OCI-LY7 (cell line): Measurements from ENCODE around the gene ARMC12. TPM values are rescaled to one million over a fixed set of nuclear protein-coding genes. Genes with fewer than 3 reads are reported as not detected.

Experiments used
- BruUV-seq: library from RNA; stranded (reverse); fragments of 400-500 nt; replicated peaks from 2 replicates; lab custom pipeline; 2021; lab: Mats Ljungman, UMichigan
- CTCF ChIA-PET: fragments of 300-600 bp; sonication (Branson Sonifier 250); formaldehyde crosslinking; loops from one replicate; lab custom pipeline; 2022; ENCODE audit warnings: antibody characterized with exemption; ENCODE audit not compliant: unreplicated experiment; lab: Charles Lee
- POLR2A ChIA-PET: fragments of 300-600 bp; sonication (Branson Sonifier 250); formaldehyde crosslinking; loops from one replicate; lab custom pipeline; 2022; ENCODE audit warnings: antibody characterized with exemption; lab: Charles Lee
- DNase-seq: peaks from one replicate; pipeline ENCODE4 v3.0.0-alpha.2; 2015; ENCODE audit warnings: low spot score
- H2AFZ ChIP-seq: fragments of 200-600 bp; sonication (generic), shearing (Covaris generic); 2 replicates; pipeline ENCODE4 v1.6.1; 2014; ENCODE audit warnings: mild to moderate bottlenecking, antibody characterized with exemption, low read length, moderate library complexity
- H3K27ac ChIP-seq: fragments of 200-600 bp; sonication (generic); 2 replicates; pipeline ENCODE4 v1.5.1; 2014; ENCODE audit warnings: mixed run types, low read depth, mild to moderate bottlenecking, moderate library complexity, low read length, inconsistent platforms; ENCODE audit not compliant: poor library complexity, severe bottlenecking
- H3K36me3 ChIP-seq: fragments of 200-600 bp; sonication (generic); 2 replicates; pipeline ENCODE4 v1.6.1; 2014; ENCODE audit warnings: mild to moderate bottlenecking, antibody characterized with exemption, low read length, moderate library complexity, mixed read lengths; ENCODE audit not compliant: insufficient read depth
- H3K4me1 ChIP-seq: fragments of 200-600 bp; sonication (generic); 2 replicates; pipeline ENCODE4 v1.5.1; 2014; ENCODE audit warnings: mild to moderate bottlenecking, low read length; ENCODE audit not compliant: insufficient read depth, poor library complexity, severe bottlenecking
- H3K4me2 ChIP-seq: fragments of 200-600 bp; sonication (generic); 2 replicates; pipeline ENCODE4 v1.6.1; 2014; ENCODE audit warnings: mild to moderate bottlenecking, low read length
- H3K4me3 ChIP-seq: fragments of 200-600 bp; sonication (generic); 2 replicates; pipeline ENCODE4 v1.5.1; 2014; ENCODE audit warnings: mild to moderate bottlenecking, low read depth, low read length; ENCODE audit not compliant: poor library complexity, severe bottlenecking
- H3K79me2 ChIP-seq: fragments of 200-600 bp; sonication (generic); 2 replicates; pipeline ENCODE4 v1.6.1; 2016; ENCODE audit warnings: low read depth, mild to moderate bottlenecking, low read length, moderate library complexity, mixed read lengths; ENCODE audit not compliant: insufficient read depth
- H3K9me2 ChIP-seq: fragments of 200-600 bp; sonication (generic); 2 replicates; pipeline ENCODE4 v1.6.1; 2016; ENCODE audit warnings: mild to moderate bottlenecking, low read length, mixed read lengths; ENCODE audit not compliant: insufficient read depth
- H3K9me3 ChIP-seq: fragments of 200-600 bp; sonication (generic); 2 replicates; pipeline ENCODE4 v1.6.1; 2014; ENCODE audit warnings: mild to moderate bottlenecking, mixed run types, low read length, mixed read lengths
- H4K20me1 ChIP-seq: fragments of 200-600 bp; sonication (generic); 2 replicates; pipeline ENCODE4 v1.6.1; 2014; ENCODE audit warnings: mild to moderate bottlenecking, antibody characterized with exemption, low read length, moderate library complexity, mixed read lengths; ENCODE audit not compliant: insufficient read depth
- CTCF ChIP-seq: fragments of 200-600 bp; sonication (generic); conservative IDR thresholded peaks from 2 replicates; pipeline ENCODE4 v1.5.1; 2014; ENCODE audit warnings: mild to moderate bottlenecking, antibody characterized with exemption, low read length, moderate library complexity, mixed read lengths
- EZH2phosphoT487 ChIP-seq: fragments of 200-600 bp; sonication (generic); IDR thresholded peaks from 2 replicates; pipeline ENCODE4 v1.6.1; 2018; ENCODE audit warnings: low read depth, borderline replicate concordance, mild to moderate bottlenecking, mixed run types, antibody characterized with exemption, low read length, moderate library complexity, mixed read lengths
- intact Hi-C: fragments of 100-400 bp; cut with micrococcal nuclease; formaldehyde crosslinking; loops from one replicate; pipeline ENCODE4 v1.10.0; 2022; ENCODE audit not compliant: unreplicated experiment
- total RNA-seq, 2 experiments: library from RNA; depleted of rRNA in 1 of 2; stranded (reverse); fragments of >200 nt in 1 of 2; shearing (Covaris generic) in 1 of 2; gene quantifications; 2 replicates each; pipeline ENCODE4 v1.2.3, GENCODE V29; 2014 to 2022

Gene ARMC12
- total RNA-seq, 2 experiments from 2014 or later, result 3.4 to 4.9 TPM

GRCh38 chr6:35752330-35752729 is 15.5 kb downstream of the ARMC12 start:
- Histone ChIP-seq H3K79me2 (no peaks in the 10 kb centered on the region), H3K4me2 (no peak overlapping the region), H3K9me3 (peaks cover 9% of the 10 kb centered on the region; the same call in 1 of the 2 replicates), H3K9me2 (no peaks in the 10 kb centered on the region), H3K36me3 (no peaks in the 10 kb centered on the region), H3K4me1 (peaks cover 2% of the 10 kb centered on the region), H3K27ac (no peak overlapping the region), H3K4me3 (no peak overlapping the region), H4K20me1 (no peaks in the 10 kb centered on the region), H2AFZ (no peak overlapping the region)
- DNase-seq, result no peak
- POLR2A ChIA-PET, result no interaction called here
- BruUV-seq, result no TSS peak
- intact Hi-C loops, result loop anchor here (10.0 kb wide), 1 partner anchor 202 kb away; no protein-coding TSS in a partner anchor
- TF ChIP-seq EZH2phosphoT487, result no peak
- TF ChIP-seq CTCF, result no peak
- CTCF ChIA-PET, result no interaction called here

GRCh38 chr6:35754452-35755277 is 17.8 kb downstream of the ARMC12 start:
- Histone ChIP-seq H3K4me1 (peaks cover 25% of the 10 kb centered on the region), H3K9me3 (no peaks in the 10 kb centered on the region), H2AFZ (no peak overlapping the region; the same call in 1 of the 2 replicates), H3K9me2 (no peaks in the 10 kb centered on the region), H3K27ac (no peak overlapping the region), H4K20me1 (no peaks in the 10 kb centered on the region), H3K4me2 (no peak overlapping the region), H3K79me2 (no peaks in the 10 kb centered on the region), H3K4me3 (no peak overlapping the region), H3K36me3 (no peaks in the 10 kb centered on the region)
- intact Hi-C loops, result loop anchor here (5.0 to 10.0 kb wide), 2 partner anchors 200 to 232 kb away; no protein-coding TSS in a partner anchor
- DNase-seq, result no peak
- ChIA-PET CTCF (interaction anchor here (1.4 kb wide), 1 partner anchor 18 kb away, joined by 3 read pairs; the partner anchor contains the start of gene ARMC12), POLR2A (interaction anchor here (0.5 to 1.1 kb wide), 3 partner anchors 15 to 208 kb away, joined by 3 to 5 read pairs (median 3); no protein-coding TSS in a partner anchor)
- TF ChIP-seq CTCF (0 out of 2 replicates have a peak, but pooled peaks have one; percentile 20), EZH2phosphoT487 (no peak)
- BruUV-seq, result no TSS peak
